Activated gamma-delta T cell treated with Interleukin-2 at 50 U/mL for 16 hours (primary cell): ENCODE results near the gene MRPL38.

Experiments
- DNase-seq: peaks from one replicate; pipeline ENCODE4 v3.0.0-alpha.2; 2020

The MRPL38 gene

DNA sequence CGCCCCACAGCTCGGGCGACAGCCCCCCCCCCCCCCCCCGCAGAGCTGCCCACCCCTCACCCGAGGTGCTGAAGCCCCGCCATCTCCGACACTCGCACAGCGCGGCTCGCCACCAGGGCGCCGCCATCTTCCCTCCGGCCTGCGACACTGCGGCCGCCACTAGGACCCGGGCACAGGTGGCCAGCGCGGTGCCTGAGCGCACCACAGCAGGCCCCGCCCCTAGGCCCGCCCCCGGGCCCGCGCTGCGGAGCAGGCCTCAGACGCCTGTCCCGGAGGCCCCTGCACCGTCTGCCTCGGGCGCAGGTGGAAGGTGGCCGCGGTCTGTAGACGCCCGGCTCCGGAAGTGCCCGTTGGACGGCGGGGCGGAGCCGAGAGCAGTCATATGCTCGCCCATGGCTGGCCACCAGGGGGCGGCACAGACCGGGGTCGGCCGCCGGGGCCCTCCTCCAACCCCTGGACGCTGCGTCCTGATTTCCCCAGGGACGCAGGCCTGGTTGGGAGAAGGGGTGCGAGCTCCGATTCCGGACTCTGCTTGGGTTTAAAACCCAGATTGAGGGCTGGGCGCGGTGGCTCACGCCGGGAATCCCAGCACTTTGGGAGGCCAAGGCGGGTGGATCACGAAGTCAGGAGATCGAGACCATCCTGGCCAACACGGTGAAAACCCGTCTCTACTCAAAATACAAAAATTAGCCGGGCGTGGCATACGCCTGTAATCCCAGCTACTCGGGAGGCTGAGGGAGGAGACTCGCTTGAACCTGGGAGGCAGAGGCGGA lies at the start of gene MRPL38:
TSS of gene MRPL38 (minus strand) at position 136 of the 773 bp plus-strand sequence. CDS start at position 127, 9 bp downstream.
- DNase-seq, result peak; percentile 93

DNA sequence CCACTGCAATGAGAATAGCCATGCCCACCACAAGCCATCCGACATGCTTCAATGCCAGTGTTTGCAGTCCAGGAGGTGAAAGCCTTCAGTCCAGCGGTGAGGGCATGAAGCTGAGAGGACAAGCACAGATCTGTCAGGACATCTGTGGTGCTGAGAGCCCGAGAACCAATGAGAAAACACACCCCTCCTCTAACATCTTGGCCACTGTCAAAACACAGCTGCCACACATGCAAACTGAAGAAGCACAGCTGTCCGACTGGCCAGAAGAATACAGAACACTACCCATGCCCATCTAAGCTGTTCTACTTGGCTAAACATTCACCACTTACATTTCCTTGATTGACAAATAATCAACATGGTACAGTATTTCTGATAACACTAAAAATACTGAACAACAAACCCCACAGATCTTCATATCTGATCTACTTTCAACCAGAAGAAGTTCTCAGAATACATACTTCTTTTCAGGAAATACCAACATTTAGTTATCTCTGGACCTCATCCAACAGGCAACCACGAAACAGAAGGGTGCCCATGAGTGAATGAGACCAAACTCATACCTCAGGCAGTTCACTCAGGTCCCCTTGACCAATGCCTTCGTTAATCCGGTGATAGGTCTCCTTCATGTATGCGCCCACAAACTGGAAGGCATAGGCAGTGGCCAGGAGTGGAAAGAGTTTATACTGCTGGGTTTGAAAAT lies 46.3 kb upstream of the MRPL38 start:
- DNase-seq, result no peak

DNA sequence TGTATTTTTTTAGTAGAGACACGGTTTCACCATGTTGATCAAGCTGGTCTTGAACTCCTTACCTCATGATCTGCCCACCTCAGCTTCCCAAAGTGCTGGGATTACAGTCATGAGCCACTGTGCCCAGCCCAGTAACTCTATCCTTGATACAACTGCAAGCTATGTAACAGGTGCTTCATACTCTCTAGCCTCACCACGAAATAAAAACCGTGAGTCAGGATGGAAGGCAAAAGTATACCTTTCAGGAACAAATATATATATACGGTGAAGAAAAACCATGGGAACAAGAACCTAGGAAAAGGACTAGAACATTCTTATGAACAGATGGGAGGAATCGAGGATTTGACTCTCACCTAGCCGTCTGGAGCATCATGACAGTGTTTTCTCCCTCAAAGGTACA lies 45.7 kb upstream of the MRPL38 start:
- no peak for DNase-seq

DNA sequence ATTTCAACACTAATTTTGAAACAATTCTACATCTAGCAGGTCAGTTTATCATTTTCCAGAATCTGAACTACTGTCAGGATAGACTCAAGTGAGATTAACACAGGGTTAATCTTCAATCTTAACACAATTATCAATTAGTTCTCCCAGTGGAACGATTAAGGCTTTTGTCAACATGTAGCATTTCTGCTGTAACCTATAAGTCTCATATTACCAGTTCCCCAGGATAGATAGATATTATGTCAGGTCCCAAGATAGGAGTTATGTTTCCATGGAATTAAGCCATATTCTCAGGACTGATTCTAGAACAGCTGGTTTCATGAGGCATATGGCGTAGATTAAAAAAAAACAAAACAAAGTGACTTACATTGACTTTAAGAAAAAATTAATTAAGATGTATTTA lies 40.5 kb upstream of the MRPL38 start:
- no peak for DNase-seq

DNA sequence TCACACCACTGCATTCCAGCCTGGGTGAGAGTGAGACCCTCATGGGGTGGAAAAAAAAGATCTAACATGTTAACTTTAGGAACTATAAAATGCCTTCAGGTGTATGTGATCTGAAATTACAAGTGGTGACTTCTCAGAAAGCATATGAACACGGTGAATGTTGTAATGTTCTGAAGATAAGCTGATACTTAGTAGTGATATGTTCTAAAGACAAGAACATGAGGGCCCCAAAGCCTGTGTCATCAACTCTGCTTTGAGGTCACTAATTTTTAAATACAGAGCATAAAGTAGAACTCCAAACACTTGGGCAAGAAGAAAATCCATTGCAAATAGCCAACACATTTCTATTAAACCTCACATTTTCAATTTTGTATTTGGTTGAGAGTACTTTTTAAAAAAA lies 38.8 kb upstream of the MRPL38 start:
- DNase-seq, result no peak

DNA sequence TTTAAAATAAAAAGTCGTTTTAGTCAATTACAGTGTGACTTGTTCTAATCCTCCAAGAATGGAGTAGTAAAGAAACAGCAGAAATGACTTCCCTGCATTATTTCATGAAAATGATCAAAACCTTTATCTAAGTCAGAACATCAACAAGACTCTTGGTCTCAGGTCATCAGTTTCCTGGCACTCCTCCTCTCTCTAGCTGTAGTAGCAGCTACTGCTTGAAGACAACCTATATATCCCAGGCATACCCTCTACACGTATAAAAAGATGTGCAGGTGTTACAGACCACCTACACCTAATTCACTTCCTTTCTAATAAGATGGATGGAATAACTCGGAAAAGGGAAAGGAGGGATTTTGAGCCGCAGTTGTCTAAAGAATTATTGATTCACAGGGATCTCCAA lies 37.8 kb upstream of the MRPL38 start:
- no peak for DNase-seq

DNA sequence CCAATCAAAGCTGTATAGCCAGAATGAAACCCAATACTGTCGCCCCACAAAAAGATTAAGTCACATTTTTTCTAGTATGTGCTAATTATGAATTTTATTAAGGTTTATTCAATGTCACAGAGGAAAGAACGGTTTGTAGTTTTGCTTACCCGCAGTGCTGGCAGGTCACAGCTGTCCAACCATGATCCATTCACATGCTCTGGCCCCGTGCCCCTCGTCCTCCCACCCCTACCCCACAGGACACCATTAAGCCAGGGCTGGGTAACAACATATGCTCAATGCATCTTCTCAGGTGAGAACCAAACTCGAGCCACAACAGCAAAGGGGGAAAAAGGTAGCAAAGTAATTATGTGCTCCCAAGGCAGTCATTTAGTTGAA lies 36.7 kb upstream of the MRPL38 start:
- no peak for DNase-seq

DNA sequence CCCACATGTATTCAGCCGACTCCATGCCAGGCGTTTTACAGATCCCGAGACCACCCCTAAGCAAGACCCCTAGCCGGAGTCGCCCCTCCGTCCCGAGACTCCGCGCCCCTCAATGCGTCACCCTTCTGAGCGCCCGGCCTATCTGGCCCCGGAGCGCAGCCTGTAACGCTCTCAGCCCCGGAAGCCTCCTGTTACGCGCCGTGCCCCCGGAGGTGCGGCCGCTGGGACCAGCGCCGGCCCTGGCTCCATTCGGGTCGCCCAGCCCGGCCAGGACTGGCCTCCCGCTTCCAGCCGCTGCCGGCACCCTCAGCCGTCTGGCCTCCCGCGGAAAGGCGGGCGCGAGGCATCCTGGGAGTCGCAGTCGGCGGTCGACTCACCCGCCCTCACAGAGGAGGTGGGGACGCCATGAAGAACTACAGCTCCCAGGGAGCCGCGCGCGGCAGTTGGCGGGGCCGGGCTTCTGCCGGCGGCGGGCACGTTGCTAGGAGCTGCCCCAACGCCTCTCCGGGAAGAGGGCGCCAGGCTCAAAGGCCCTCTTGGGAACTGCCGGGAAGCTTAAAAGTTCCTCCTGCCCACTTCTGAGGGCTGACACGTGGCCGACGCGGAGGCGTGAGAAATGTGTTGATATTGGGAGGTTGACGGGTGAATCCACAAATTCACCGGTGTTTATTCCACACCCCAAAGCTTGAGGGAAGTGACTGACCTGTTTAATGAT lies 36.2 kb upstream of the MRPL38 start, which contains the start of gene FBF1:
TSS of gene FBF1 (minus strand) at position 316 of the 715 bp plus-strand sequence. CDS start 2,893 bp downstream, outside the sequence.
- DNase-seq, result peak; percentile 83

DNA sequence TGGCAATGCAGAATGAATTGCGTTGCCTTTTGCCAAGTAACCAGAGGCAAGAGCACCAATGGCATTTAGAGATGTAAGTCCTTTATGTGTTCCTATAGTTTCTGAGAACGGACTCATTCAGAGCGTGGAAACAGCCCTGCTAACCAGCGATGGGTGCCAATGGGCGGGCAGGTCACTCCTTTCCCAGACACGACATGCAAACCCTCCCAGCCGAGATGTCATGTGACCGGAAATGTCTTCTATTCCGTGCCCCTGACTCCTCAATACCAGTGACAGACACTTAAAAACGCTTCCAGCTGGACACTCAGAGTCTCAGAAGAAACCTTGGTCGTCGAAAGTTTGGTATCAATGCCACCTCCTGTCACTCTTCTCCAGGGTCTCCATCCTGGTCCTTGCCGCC lies 33.0 kb upstream of the MRPL38 start:
- DNase-seq, result no peak

DNA sequence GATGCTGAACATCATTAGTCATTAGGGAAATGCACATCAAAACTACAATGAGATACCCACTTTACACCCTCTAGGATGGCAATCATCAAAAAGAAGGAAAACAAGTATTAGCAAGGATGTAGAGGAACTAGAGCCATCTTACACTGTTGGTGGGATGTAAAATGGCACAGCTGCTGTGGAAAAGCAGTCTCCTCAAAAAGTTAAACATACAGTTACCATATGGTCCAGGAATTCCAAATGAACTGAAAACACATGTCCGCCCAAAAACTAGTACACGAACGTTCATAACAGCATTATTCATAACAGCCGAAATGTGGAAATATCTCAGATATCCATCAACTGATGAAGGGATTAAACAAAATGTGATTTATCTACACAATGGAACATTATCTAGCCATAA lies 29.1 kb upstream of the MRPL38 start:
- DNase-seq, result no peak

DNA sequence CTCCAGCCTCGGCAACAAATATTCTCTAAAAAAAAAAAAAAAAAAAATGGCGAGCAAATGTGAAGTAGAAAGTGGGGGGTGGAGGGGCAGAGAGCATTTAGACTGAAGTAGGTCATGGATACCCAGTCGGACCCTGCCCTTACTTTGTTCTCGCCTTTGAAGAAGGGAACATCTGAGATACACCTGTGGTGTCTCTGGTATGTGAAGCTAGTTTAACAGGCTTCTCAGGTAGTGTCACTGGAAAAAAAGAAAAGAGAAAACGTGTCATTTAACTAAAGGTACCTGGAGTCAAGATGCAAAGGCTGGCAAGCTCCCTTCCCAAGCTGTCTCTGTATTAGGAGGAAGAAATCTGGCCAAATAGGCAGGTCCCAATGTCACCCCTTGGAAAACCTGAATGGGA lies 28.2 kb upstream of the MRPL38 start:
- DNase-seq, result no peak

DNA sequence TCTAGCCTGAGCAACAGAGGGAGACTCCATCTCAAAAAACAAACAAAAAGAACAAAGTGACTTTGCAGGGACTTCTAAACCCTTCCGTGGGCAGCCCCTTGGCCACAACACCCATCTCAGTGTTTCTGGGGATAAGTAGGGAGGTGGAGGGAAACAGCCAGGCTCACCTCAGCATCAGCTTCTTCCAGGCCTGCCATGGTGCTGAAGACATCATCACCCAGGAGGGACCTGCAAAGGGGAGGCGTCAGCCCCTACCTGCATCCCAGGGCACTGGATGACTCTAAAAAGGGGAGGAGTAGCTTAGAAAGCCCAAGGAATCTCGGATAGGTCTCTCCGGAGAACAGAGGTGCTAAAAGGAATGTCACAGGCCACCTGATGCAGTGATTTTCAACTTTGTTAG lies 26.4 kb upstream of the MRPL38 start:
- no peak for DNase-seq

DNA sequence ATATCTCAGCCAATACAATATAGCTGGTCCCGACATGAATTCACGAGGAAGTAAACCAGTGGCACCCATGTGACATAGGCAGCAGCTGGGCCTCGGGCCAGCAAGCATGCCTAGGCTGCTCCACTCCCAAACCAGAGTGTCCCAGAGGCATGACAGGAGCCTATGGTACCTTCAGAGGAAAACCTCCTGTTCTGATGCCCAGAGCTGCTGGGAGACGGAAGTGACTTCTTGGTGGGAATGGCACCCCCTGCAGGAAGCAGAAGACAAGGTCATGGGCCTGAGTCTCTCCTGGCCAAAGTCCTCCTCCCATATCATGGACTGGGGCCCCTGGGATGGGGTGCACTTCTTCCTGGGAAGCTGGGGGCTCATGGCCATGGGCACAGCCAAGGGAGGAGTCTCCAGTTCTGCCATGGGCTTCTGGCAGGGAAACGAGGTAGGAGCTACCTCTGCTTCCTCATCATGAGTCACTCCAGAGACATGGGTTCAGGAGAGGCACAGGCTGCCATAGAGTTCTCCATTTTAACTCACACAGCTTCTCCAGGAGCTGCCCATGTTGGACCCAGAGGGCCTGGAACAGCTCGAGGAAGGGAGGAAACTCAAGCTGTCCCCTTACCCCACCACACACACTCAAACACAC lies 22.7 kb upstream of the MRPL38 start:
- DNase-seq, result no peak

DNA sequence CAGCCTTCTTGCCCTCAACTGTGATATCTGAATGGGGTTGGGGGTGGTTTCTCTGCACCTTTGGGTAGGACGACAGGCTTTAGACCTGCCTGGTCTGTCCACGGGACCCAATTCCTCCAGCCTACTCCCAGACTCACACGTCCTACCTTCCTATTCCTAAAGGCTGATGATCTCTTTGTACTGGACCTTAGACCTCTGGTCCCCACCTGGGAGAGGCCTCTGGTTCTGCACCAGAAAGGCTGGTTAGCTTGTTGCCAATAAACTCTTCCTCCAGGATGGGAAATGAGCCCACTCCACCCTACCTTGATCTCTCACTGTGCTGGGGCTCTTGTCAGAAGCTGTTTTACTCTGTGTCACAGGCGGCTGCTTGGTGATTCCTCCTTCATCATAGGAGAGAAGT lies 21.8 kb upstream of the MRPL38 start:
- DNase-seq, result no peak

DNA sequence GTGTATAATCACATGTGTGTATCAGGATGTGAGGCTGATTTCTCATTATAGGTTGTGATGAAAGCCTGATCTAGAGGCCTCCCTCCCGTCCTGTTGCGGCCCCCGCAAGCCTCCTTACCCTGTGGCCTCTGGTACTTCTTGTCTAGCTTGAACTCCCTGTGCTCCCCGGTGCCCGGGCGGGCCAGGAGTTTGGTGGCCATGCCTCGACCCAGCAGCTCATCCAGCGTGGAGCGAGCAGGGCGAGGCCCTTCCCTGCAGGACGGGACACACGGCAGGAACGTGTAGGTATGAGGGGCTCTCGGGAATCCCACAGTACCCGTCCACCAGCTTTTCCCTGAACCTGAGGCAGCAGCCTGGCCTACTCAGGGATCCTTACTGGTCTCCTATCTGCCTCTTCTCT lies 21.2 kb upstream of the MRPL38 start:
- DNase-seq, result no peak

DNA sequence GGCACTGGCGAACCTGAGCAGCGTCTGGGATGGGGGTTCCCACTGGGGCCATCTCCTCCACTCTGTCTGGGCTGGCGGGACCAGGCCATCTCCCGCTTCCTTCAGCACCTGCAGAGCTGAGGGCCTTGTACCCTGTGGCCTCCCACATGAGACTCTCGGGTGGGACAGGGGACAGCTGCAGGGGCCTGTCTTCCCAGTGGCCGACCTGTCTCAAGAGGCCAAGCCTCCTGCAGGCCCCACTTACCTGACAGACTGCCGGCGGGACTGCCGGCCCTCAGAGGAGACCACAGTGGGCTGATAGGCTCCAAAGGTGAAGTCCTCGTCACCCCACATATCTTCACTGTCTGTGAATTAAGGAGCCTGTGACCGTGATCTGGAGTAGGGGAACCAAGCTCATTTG lies 20.4 kb upstream of the MRPL38 start:
- no peak for DNase-seq

DNA sequence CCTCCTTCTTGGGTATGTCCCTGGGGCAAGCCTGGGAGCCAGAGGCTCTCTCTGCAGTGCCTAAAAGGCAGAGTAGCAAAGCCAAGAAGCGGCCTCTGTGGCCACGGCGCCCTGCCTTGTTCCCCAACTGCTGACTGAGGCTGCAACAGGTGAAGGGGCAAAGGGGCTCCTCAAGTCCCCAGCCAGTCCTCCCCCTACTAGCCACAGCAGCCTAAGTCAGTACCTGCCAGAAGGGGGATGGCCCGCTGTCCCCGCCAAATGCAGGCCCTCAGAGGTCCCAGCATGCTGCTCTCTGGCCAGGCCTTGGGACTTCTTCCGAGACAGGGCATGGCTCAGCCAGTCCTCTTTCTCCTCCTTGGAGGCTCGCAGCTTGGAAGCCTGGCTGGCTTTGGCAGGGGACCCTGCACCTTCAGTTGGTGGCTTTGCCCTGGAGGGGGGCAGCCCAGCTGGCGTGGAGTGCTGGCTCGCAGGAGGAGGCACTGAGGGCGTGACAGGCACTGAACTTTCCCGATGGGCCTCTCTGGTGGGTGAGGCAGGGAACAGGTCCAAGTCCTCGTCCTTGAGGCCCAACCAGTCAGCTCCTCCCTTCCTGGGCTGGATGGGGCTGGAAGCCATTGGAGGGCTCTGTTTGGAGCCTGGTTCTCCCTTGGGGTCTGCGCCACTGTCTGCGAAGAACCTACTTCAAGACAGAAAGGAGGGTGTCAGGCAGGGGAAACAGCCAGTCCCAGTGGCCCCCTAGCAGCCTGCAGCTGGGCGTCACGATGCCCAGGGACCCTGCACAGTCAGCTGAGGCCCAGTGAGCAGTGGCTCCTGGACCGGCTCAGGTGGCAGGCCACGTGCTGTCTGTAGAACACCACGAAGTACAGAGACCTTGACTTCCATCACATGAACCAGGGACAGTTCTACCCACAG lies 18.5 kb upstream of the MRPL38 start:
- DNase-seq, result no peak

DNA sequence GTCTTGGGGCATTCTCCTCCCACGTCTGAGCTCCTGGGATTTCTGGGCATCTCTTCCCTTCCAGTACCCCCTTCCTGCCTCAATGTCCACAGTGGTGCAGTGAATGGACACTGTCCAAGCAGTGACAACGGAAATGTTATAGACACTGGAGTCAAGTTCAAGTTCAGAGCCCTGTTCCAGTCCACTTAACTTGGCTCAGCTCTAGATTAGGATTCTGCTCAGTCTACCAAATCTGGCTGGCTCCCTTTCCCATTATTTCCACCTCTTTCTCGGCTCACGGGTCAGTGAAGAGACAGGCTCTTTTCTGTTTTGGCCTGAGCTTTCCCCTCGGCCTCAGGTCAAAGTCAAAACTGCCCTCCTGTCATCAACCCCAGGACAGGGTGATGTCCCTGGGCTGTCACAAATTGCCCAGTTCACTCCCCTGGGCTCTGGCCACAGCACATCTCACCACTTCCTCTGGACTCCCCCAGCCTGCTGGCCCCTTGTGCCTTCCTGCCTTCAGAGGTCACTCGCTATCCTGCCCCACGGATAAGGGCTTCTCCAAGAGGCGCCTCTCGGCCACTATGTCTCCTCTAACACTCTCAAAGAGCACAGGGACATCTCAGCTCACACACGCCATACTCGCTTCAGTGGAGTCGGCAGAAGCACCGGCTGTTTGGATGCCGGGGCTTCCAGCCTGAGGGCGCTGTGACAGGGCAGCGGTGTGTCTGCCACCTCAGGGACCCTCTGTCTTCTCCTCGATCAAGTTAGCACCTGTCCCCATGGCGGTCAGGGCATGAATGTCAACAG lies 17.7 kb upstream of the MRPL38 start:
- DNase-seq, result no peak

DNA sequence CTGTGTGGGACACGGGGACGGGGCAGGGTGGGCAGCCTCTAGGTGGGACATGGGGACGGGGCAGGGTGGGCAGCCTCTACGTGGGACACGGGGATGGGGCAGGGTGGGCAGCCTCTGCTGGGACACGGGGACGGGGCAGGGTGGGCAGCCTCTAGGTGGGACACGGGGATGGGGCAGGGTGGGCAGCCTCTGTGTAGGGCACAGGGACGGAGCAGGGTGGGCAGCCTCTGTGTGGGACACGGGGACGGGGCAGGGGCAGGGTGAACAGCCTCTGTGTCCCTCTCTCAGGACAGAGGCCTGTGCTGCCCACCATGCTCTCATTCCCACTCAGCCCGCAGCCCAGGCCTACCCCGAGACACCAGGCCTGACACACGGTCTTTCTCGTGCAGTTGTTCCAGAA lies 16.9 kb upstream of the MRPL38 start:
- DNase-seq, result no peak

DNA sequence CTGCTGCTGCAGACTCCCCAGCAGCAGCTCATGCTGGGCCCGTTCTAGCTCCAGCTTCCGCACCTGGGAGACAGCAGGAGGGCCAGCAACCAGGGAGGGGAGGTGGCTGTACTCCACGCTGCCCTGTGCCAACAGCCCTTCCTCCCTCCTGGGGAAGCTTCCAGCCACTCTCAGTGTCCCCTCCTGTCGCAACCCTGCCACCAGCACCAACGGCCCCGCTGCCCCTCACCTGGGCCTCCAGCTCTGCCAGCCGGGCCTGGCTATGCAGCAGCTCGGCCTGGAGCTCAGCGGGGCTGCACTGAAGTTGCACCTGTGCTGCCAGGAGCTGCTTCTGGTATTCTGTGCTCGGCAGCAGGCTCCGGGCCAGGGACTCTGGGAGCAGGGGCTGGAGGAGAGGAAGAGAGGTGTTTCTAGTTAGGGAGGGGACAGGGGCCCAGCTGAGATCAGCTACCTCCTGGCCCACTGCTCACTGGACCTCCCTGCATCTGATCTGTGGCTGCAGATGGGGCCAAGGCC lies 15.4 kb upstream of the MRPL38 start:
- DNase-seq, result no peak

DNA sequence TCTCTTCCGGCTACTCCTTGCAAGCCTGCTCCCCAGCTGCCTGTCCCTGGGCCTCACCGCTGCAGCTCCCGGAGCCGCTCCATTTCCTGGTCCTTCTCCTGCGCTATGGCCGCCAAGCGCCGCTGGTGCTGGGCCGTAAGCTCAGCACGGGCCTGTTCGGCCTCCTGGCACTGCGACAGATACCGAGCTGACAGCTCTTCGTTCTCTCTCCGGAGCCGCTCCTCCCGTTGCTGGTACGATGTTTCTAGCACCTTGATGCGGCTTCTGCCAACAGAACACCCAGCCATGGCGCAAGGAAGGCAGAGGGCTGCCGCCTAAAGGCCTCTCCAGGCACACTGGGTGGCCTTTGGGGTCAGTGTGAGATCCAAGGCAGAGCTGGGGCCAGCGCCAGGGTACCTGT lies 14.9 kb upstream of the MRPL38 start:
- no peak for DNase-seq
